Mucosa of descending colon (tissue), 3 donors: ENCODE results near the gene ANKS1B. TPM values are rescaled to one million over a fixed set of nuclear protein-coding genes. Genes with fewer than 3 reads are reported as not detected.

Source experiments
- ATAC-seq: fragments of 200-7000 bp; cut with Tn5 transposase; one replicate; pipeline ENCODE4 v1.9.1; 2020; ENCODE audit warnings: mild to moderate bottlenecking, moderate library complexity
- DNase-seq, 3 donors: peaks; one replicate each; pipeline ENCODE4 v3.0.0-alpha.2; 2020
- H3K36me3 ChIP-seq: fragments of 200-600 bp; one replicate; pipeline ENCODE4 v1.8.0; 2021; ENCODE audit warnings: low read depth, mild to moderate bottlenecking
- H3K4me1 ChIP-seq: fragments of 200-600 bp; one replicate; pipeline ENCODE4 v1.8.0; 2021; ENCODE audit warnings: low read depth, mild to moderate bottlenecking
- H3K4me3 ChIP-seq: fragments of 200-600 bp; one replicate; pipeline ENCODE4 v1.8.0; 2021; ENCODE audit warnings: mild to moderate bottlenecking
- H3K9me3 ChIP-seq: fragments of 200-600 bp; one replicate; pipeline ENCODE4 v1.8.0; 2021; ENCODE audit warnings: mild to moderate bottlenecking
- intact Hi-C, 2 donors: fragments of 100-400 bp; cut with DNase I in 1 of 2; cut with micrococcal nuclease in 1 of 2; formaldehyde crosslinking; loops; one replicate each; pipeline versions ENCODE4 v1.11.0 to v1.11.1; 2022; cut with DNase I, micrococcal nuclease
- total RNA-seq, 3 donors: library from RNA; stranded (reverse); fragmentation: NEBNext Ultra II Directional in 2 of 3; extraction: Animal tissue kit (Norgen Biotek cat#: 25700) in 2 of 3; gene quantifications; one replicate each; pipeline versions ENCODE4 v1.2.1 to v1.2.4, GENCODE V29; 2021 to 2023
- TF ChIP-seq, protein P1 (sequence below): fragments of 200-600 bp; IDR thresholded peaks from one replicate; pipeline ENCODE4 v1.8.0; 2022; ENCODE audit warnings: antibody characterized with exemption, mild to moderate bottlenecking
- donor health status: DM: no; HTN: no; CAD: no; lungs with moderate emphysema.
- donor health status: DM: no; HTN: no; CAD: no.
- donor health status: DM: no; HTN: yes; CAD: no.

The ANKS1B gene
- total RNA-seq, 3 donors from 2014 or later = 1.1 to 22.2 (median 2.3) TPM

- intact Hi-C loops = no loop called here
- H3K4me1 ChIP-seq = no peaks in the 10 kb centered on the region
- ATAC-seq (no peak), DNase-seq (no peak)
- TF ChIP-seq, protein P1, sequence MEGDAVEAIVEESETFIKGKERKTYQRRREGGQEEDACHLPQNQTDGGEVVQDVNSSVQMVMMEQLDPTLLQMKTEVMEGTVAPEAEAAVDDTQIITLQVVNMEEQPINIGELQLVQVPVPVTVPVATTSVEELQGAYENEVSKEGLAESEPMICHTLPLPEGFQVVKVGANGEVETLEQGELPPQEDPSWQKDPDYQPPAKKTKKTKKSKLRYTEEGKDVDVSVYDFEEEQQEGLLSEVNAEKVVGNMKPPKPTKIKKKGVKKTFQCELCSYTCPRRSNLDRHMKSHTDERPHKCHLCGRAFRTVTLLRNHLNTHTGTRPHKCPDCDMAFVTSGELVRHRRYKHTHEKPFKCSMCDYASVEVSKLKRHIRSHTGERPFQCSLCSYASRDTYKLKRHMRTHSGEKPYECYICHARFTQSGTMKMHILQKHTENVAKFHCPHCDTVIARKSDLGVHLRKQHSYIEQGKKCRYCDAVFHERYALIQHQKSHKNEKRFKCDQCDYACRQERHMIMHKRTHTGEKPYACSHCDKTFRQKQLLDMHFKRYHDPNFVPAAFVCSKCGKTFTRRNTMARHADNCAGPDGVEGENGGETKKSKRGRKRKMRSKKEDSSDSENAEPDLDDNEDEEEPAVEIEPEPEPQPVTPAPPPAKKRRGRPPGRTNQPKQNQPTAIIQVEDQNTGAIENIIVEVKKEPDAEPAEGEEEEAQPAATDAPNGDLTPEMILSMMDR = no peak
- H3K36me3 ChIP-seq = no peaks in the 10 kb centered on the region
- no peaks in the 10 kb centered on the region for H3K9me3 ChIP-seq
- H3K4me3 ChIP-seq = no peak overlapping the region
Measured at GRCh38 chr12:99054601-99055128, 930.1 kb downstream of the ANKS1B start.

DNA sequence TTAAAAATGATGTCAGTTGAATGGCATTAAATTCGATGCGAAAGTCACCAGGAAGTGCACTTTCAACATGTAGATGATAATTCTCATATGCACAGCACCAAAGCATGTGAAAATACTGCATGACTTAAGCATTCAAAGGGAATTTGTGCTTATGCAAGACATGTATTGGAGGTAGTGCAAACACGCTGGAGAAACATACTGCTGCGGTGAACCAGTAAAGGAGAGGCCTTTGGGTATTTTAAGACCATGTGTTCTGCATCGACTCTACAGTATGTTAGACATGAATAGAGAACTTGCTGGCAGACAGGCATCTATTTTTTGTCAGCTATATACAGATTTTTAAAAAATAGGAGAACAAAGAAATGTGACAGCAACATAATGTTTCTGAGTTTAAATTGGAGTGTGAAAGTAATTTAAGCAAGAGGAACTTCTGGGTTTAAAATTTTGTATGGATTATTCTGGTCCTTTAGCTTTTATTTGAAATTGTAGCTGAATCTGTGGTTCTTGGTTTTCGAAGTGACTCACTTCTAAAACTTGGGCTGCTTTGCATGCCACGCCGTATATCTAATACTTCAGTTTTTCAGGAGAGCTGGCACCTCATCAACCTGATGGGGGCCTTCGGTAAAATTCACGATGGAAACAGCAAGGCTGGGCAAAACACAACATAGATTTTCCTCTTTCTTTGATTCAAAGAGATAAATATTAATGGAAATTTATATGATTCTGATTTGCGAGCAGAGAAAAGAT, 930.9 kb downstream of the ANKS1B start:
- ATAC-seq (no peak), DNase-seq (no peak)
- Histone ChIP-seq H3K4me1 (no peaks in the 10 kb centered on the region), H3K4me3 (no peak overlapping the region), H3K36me3 (no peaks in the 10 kb centered on the region), H3K9me3 (no peaks in the 10 kb centered on the region)
- TF ChIP-seq, protein P1 = no peak
- intact Hi-C loops = no loop called here

- TF ChIP-seq, protein P1 = no peak
- Histone ChIP-seq H3K36me3 (no peaks in the 10 kb centered on the region), H3K4me3 (no peak overlapping the region), H3K4me1 (no peaks in the 10 kb centered on the region), H3K9me3 (peaks cover 3% of the 10 kb centered on the region)
- DNase-seq (no peak), ATAC-seq (no peak)
- intact Hi-C loops = loop anchor here in 1 of 2 donors (10.0 kb wide), 1 partner anchor 715 kb away; no protein-coding TSS in a partner anchor
Measured at GRCh38 chr12:99049774-99050173, 935.0 kb downstream of the ANKS1B start.

- intact Hi-C loops = loop anchor here in 1 of 2 donors (10.0 kb wide), 1 partner anchor 720 kb away; no protein-coding TSS in a partner anchor
- H3K36me3 ChIP-seq = no peaks in the 10 kb centered on the region
- H3K9me3 ChIP-seq = peaks cover 3% of the 10 kb centered on the region
- no peak for ATAC-seq
- no peak overlapping the region for H3K4me3 ChIP-seq
- TF ChIP-seq, protein P1 = no peak
- DNase-seq = no peak
- H3K4me1 ChIP-seq = no peaks in the 10 kb centered on the region
Measured at GRCh38 chr12:99045158-99045557, 939.6 kb downstream of the ANKS1B start.

DNA sequence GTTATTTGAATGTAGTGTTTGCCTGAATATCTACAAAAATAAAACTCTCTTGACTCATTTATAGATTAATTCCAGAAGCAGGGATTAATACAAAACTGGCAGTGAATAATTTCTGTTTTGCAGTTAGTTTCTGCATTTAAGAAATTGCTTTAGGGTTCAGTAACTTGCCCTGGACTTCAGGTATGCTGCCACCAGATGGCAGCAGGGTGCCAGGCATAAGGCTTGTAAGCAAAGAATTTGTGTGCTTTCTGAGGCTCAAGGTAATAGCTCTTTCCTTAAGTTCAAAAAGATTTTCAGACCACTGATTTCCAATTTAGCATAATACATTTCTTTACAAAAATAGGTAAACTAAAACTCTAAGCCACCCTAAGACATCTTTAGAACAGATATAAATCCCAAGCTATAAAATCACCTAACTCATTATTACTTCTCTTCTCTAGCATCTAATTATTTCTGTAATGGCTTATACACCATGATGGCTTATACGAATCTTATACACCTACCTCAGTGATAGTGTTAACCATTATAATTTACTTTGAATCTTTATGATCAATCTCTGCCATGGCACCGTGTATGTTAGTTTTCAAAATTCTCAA, 941.3 kb downstream of the ANKS1B start:
- Histone ChIP-seq H3K36me3 (no peaks in the 10 kb centered on the region), H3K9me3 (peaks cover 3% of the 10 kb centered on the region), H3K4me3 (no peak overlapping the region), H3K4me1 (no peaks in the 10 kb centered on the region)
- DNase-seq (peak in 2 of 3 donors; percentile 57 to 75), ATAC-seq (peak; percentile 48)
- intact Hi-C loops = loop anchor here in 1 of 2 donors (10.0 kb wide), 1 partner anchor 721 kb away; no protein-coding TSS in a partner anchor
- TF ChIP-seq, protein P1 = peak; percentile 65
